A673 (cell line): ENCODE results near the gene SCAP.

Experiments used
- CTCF ChIP-seq: fragments of 300-800, 200-600 bp; sonication (generic); conservative IDR thresholded peaks from 2 replicates; pipeline ENCODE4 v1.5.1; 2017; ENCODE audit warnings: low read depth, mild to moderate bottlenecking, antibody characterized with exemption, low read length, moderate library complexity, mixed read lengths
- EZH2 ChIP-seq: fragments of 200-600 bp; sonication (generic); IDR thresholded peaks from 2 replicates; pipeline ENCODE4 v1.6.1; 2017; ENCODE audit warnings: borderline replicate concordance, low read depth, mild to moderate bottlenecking, mixed read lengths, antibody characterized with exemption, low read length; ENCODE audit not compliant: poor library complexity, severe bottlenecking

GRCh38 chr3:47455806-47456452, 19.8 kb downstream of the SCAP start:
- TF ChIP-seq CTCF (no peak), EZH2 (no peak)
